ENCODE data around the gene GABRG2.

The GABRG2 gene

DNA sequence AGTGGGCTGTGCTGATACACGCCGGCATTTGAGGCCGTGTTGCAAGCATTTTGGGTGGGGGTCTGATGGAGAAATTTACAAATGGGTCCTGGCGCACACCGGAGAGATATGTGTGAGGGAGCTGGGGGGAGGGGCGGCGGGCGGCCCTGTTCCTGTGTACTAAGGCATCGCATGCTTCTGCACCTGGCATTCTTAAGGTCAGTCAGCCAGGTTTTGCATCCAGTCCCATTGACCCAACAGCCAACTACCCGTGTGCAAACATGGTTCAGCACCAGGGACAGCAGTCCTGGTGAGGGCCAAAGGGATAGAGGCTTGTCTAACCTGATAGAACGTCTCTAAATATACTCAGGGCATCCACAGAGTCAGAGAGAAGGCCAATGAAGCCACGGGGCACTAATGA, 839 bp downstream of the GABRG2 start:
- DNase-seq (ENCODE audit: low read depth, low spot score) = peak; percentile 70
- H3K36me3 ChIP-seq (ENCODE audit: insufficient read depth, insufficient read length, low read length) = no peaks in the 10 kb centered on the region
- no peak overlapping the region for H3K9ac ChIP-seq (ENCODE audit: insufficient read length, low read depth)
- TF ChIP-seq YY1 (IDR thresholded peaks at IDR 0.05; ENCODE audit: insufficient read depth, insufficient read length) = no peak
- no peak for TF ChIP-seq ZNF274 (IDR thresholded peaks at IDR 0.05; ENCODE audit: low read depth, low read length)
- TF ChIP-seq SUZ12 (IDR thresholded peaks at IDR 0.05; ENCODE audit: extremely low read depth, insufficient read depth, insufficient read length) = no peak
- no peaks in the 10 kb centered on the region for H3K4me1 ChIP-seq (ENCODE audit: insufficient read depth, insufficient read length)
- no peaks in the 10 kb centered on the region for H3K9me3 ChIP-seq (ENCODE audit: insufficient read depth, low read length)
- no peak overlapping the region for H3K4me3 ChIP-seq (ENCODE audit: insufficient read length, low read depth)
- H3K27me3 ChIP-seq (ENCODE audit: insufficient read depth, insufficient read length) = no peaks in the 10 kb centered on the region

DNA sequence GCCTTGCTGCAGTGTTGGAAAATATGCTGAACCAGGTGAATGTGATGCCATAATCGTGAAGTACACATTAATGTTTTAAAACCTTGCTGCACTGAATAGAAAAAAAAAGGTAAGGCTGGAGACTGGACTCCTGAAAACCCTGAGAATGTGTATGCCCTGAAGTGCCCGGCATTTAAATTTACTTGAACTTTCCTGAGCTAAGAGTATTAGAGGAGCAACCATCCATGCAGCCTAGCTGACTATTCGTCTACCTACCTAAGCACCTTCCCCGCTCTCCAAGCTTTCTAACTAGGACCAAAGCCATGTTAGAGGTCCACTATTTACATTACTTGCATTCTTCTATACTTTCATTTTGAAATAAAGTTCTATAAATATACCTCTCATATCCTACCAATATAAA, 1.4 kb downstream of the GABRG2 start:
- no peak overlapping the region for H3K9ac ChIP-seq (ENCODE audit: insufficient read length, low read depth)
- no peak for DNase-seq (ENCODE audit: low read depth, low spot score)
- H3K9me3 ChIP-seq (ENCODE audit: insufficient read depth, low read length) = no peaks in the 10 kb centered on the region
- no peak overlapping the region for H3K4me3 ChIP-seq (ENCODE audit: insufficient read length, low read depth)
- H3K27me3 ChIP-seq (ENCODE audit: insufficient read depth, insufficient read length) = no peaks in the 10 kb centered on the region
- H3K4me1 ChIP-seq (ENCODE audit: insufficient read depth, insufficient read length) = no peaks in the 10 kb centered on the region
- no peak for TF ChIP-seq SUZ12 (IDR thresholded peaks at IDR 0.05; ENCODE audit: extremely low read depth, insufficient read depth, insufficient read length)
- TF ChIP-seq ZNF274 (IDR thresholded peaks at IDR 0.05; ENCODE audit: low read depth, low read length) = no peak
- no peak for TF ChIP-seq YY1 (IDR thresholded peaks at IDR 0.05; ENCODE audit: insufficient read depth, insufficient read length)
- no peaks in the 10 kb centered on the region for H3K36me3 ChIP-seq (ENCODE audit: insufficient read depth, insufficient read length, low read length)

DNA sequence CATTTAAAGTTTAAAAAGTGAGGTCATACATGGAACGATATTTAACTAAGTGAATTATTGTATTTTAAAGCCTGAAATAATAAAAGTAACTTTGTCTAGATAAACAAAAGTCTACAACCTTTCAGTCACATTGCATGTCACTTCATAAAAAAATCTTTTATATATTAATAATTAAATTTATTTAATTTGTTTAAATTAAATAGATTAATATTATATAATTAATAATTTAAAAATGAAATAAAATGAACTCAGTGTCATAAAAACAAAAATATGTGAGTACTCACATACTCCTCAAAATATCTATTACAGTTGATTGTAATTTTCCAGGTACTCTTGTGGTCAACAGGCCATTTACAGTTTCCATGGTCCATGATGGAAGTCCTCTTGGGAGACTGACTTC, 11.2 kb downstream of the GABRG2 start:
- Histone ChIP-seq H3K4me3 (ENCODE audit: insufficient read length, low read depth) (no peak overlapping the region), H3K9ac (ENCODE audit: insufficient read length, low read depth) (no peak overlapping the region), H3K4me1 (ENCODE audit: insufficient read depth, insufficient read length) (no peaks in the 10 kb centered on the region), H3K36me3 (ENCODE audit: insufficient read depth, insufficient read length, low read length) (no peaks in the 10 kb centered on the region), H3K9me3 (ENCODE audit: insufficient read depth, low read length) (no peaks in the 10 kb centered on the region), H3K27me3 (ENCODE audit: insufficient read depth, insufficient read length) (no peaks in the 10 kb centered on the region)
- TF ChIP-seq SUZ12 (IDR thresholded peaks at IDR 0.05; ENCODE audit: extremely low read depth, insufficient read depth, insufficient read length) (no peak), YY1 (IDR thresholded peaks at IDR 0.05; ENCODE audit: insufficient read depth, insufficient read length) (no peak), ZNF274 (IDR thresholded peaks at IDR 0.05; ENCODE audit: low read depth, low read length) (no peak)
- DNase-seq (ENCODE audit: low read depth, low spot score) = no peak

DNA sequence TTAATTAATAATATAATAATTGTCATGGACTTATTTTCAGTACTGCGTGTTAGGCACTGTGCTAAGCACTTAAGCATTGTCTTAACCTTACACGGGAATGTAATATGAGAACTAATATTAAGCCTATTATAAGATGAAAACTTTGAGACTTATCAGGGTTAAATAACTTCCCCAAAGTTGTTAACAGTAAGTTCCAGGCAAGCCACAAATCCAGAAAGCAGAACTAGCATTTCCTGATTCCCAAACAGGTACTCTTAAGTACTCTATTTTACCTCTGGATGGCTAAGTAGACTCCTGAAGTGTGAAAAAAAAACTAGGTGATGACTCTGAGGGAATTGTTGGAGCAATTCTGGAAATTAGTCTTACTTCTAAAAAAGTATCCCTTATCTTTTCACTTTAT, 23.8 kb downstream of the GABRG2 start:
- DNase-seq (ENCODE audit: low read depth, low spot score) = no peak
- no peaks in the 10 kb centered on the region for H3K4me1 ChIP-seq (ENCODE audit: insufficient read depth, insufficient read length)
- H3K27me3 ChIP-seq (ENCODE audit: insufficient read depth, insufficient read length) = no peaks in the 10 kb centered on the region
- no peaks in the 10 kb centered on the region for H3K36me3 ChIP-seq (ENCODE audit: insufficient read depth, insufficient read length, low read length)
- H3K9ac ChIP-seq (ENCODE audit: insufficient read length, low read depth) = no peak overlapping the region
- H3K4me3 ChIP-seq (ENCODE audit: insufficient read length, low read depth) = no peak overlapping the region
- H3K9me3 ChIP-seq (ENCODE audit: insufficient read depth, low read length) = no peaks in the 10 kb centered on the region
- TF ChIP-seq ZNF274 (IDR thresholded peaks at IDR 0.05; ENCODE audit: low read depth, low read length) (no peak), SUZ12 (IDR thresholded peaks at IDR 0.05; ENCODE audit: extremely low read depth, insufficient read depth, insufficient read length) (no peak), YY1 (IDR thresholded peaks at IDR 0.05; ENCODE audit: insufficient read depth, insufficient read length) (no peak)

DNA sequence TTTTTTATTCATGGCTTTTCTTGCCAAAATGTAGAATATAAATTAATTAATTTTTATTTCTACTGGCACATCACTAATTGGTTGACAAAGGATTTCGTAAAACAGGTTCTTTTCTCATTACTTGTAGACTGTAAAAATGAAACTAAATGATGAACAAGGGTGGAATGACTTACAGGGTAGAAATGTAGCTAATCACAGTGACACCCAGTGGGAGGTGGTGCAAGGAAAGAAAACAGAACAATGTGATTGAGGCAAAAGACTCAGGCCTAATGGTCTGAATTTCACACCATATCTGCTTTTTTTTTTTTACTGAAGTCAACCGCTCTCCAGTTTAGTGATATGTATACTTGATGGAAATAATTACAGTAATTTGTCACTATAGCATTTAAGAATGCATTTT, 28.9 kb downstream of the GABRG2 start:
- no peaks in the 10 kb centered on the region for H3K4me1 ChIP-seq (ENCODE audit: insufficient read depth, insufficient read length)
- no peaks in the 10 kb centered on the region for H3K36me3 ChIP-seq (ENCODE audit: insufficient read depth, insufficient read length, low read length)
- H3K9me3 ChIP-seq (ENCODE audit: insufficient read depth, low read length) = no peaks in the 10 kb centered on the region
- no peak overlapping the region for H3K4me3 ChIP-seq (ENCODE audit: insufficient read length, low read depth)
- no peak overlapping the region for H3K9ac ChIP-seq (ENCODE audit: insufficient read length, low read depth)
- no peaks in the 10 kb centered on the region for H3K27me3 ChIP-seq (ENCODE audit: insufficient read depth, insufficient read length)
- TF ChIP-seq SUZ12 (IDR thresholded peaks at IDR 0.05; ENCODE audit: extremely low read depth, insufficient read depth, insufficient read length) (no peak), ZNF274 (IDR thresholded peaks at IDR 0.05; ENCODE audit: low read depth, low read length) (no peak)
- no peak for DNase-seq (ENCODE audit: low read depth, low spot score)

DNA sequence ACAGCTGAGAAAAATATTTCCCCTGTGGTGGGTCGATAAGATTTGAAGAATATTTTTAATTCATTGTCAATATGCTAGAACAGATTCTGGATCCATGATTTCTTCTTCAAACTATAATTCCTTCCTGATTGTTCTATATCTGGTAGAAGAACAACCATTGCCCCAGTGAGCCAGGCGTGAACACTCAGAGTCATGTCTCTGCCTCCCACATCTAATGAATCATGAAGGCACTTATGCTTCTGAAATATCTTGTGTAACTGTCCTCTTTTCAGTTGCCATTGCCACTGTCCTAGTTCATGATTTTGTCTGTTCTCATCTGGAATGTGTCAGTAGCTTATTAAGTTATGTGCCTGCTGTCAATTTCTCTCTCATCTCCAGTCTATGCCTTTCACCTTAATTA, 40.0 kb downstream of the GABRG2 start:
- DNase-seq (ENCODE audit: low read depth, low spot score) = no peak
- no peak for TF ChIP-seq YY1 (IDR thresholded peaks at IDR 0.05; ENCODE audit: insufficient read depth, insufficient read length)
- TF ChIP-seq SUZ12 (IDR thresholded peaks at IDR 0.05; ENCODE audit: extremely low read depth, insufficient read depth, insufficient read length) = no peak
- TF ChIP-seq ZNF274 (IDR thresholded peaks at IDR 0.05; ENCODE audit: low read depth, low read length) = no peak

DNA sequence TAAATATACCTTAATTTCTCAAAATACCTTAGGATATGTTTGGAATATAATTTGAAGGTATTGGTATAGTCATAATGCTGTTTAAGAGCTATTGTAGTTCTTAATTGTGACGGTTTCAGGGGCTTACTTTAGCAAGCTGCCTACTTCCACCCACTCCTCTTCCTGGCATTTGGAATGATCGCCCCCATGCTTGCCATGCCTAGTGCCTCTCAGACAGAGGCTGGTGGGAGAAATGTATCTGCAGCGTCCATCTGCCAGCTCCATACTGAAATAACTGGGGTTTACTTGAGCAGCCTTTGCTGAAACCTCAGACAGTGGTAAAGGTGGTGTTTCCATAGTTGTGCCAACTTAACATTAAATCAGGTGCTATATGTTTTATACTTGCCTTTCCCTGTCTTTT, 52.2 kb downstream of the GABRG2 start:
- Histone ChIP-seq H3K9ac (ENCODE audit: insufficient read length, low read depth) (no peak overlapping the region), H3K36me3 (ENCODE audit: insufficient read depth, insufficient read length, low read length) (no peaks in the 10 kb centered on the region), H3K9me3 (ENCODE audit: insufficient read depth, low read length) (no peaks in the 10 kb centered on the region), H3K4me1 (ENCODE audit: insufficient read depth, insufficient read length) (no peaks in the 10 kb centered on the region), H3K4me3 (ENCODE audit: insufficient read length, low read depth) (no peak overlapping the region), H3K27me3 (ENCODE audit: insufficient read depth, insufficient read length) (no peaks in the 10 kb centered on the region)
- no peak for DNase-seq (ENCODE audit: low read depth, low spot score)
- TF ChIP-seq ZNF274 (IDR thresholded peaks at IDR 0.05; ENCODE audit: low read depth, low read length) (no peak), SUZ12 (IDR thresholded peaks at IDR 0.05; ENCODE audit: extremely low read depth, insufficient read depth, insufficient read length) (no peak), YY1 (IDR thresholded peaks at IDR 0.05; ENCODE audit: insufficient read depth, insufficient read length) (no peak)

More for the DNA sequence above, 40.0 kb downstream of the GABRG2 start:
- Histone ChIP-seq H3K9ac (ENCODE audit: insufficient read length, low read depth) (no peak overlapping the region), H3K9me3 (ENCODE audit: insufficient read depth, low read length) (no peaks in the 10 kb centered on the region), H3K4me3 (ENCODE audit: insufficient read length, low read depth) (no peak overlapping the region), H3K4me1 (ENCODE audit: insufficient read depth, insufficient read length) (no peaks in the 10 kb centered on the region), H3K27me3 (ENCODE audit: insufficient read depth, insufficient read length) (no peaks in the 10 kb centered on the region), H3K36me3 (ENCODE audit: insufficient read depth, insufficient read length, low read length) (no peaks in the 10 kb centered on the region)

DNA sequence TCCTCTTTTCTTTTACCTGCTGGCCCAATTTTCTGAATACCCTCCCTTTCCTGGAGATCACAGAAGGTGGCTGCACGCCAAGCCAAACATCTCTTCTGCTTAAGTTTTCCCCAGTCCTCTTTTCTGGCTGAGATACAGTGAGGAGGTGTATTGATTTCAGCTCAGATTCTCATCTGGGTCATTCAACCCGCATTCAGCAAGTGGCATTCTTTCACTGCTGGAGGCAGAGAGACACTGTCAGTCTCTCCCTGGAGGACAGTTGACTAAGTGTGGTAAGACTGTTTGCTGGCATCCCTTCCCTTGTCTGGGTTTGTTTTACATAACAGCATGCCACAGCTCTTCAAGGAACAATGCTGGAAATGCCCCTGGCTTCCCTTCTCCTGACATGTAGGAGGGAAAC, 60.5 kb downstream of the GABRG2 start:
- Histone ChIP-seq H3K9me3 (ENCODE audit: insufficient read depth, low read length) (no peaks in the 10 kb centered on the region), H3K27me3 (ENCODE audit: insufficient read depth, insufficient read length) (no peaks in the 10 kb centered on the region), H3K4me3 (ENCODE audit: insufficient read length, low read depth) (no peak overlapping the region), H3K4me1 (ENCODE audit: insufficient read depth, insufficient read length) (peaks cover 2% of the 10 kb centered on the region), H3K36me3 (ENCODE audit: insufficient read depth, insufficient read length, low read length) (no peaks in the 10 kb centered on the region), H3K9ac (ENCODE audit: insufficient read length, low read depth) (no peak overlapping the region)
- peak; percentile 65 for DNase-seq (ENCODE audit: low read depth, low spot score)
- TF ChIP-seq SUZ12 (IDR thresholded peaks at IDR 0.05; ENCODE audit: extremely low read depth, insufficient read depth, insufficient read length) = no peak
- TF ChIP-seq ZNF274 (IDR thresholded peaks at IDR 0.05; ENCODE audit: low read depth, low read length) = no peak
- no peak for TF ChIP-seq YY1 (IDR thresholded peaks at IDR 0.05; ENCODE audit: insufficient read depth, insufficient read length)

All from NT2/D1 (cell line).